Heart left ventricle (tissue), 13 donors: ENCODE results near the gene SETD2.

Experiments
- POLR2A ChIP-seq, 2 donors: fragments of 450-650 bp; IDR thresholded peaks; one replicate each; pipeline ENCODE4 v1.6.1; 2017; ENCODE audit warnings: antibody characterized with exemption in 2 of 2, mild to moderate bottlenecking in 2 of 2, moderate library complexity in 2 of 2
- TF ChIP-seq, protein P1 (sequence below), 12 donors: fragments of 200-600 bp; sonication (generic) in 4 of 12; IDR thresholded peaks; one replicate each; pipeline versions ENCODE4 v1.5.0 to v1.8.0; 2018 to 2022; ENCODE audit warnings: antibody characterized with exemption in 12 of 12, mild to moderate bottlenecking in 5 of 12
- donor health status: ischemic (EF 13 %, LVEDD 7.1; RV severe dilation, severe dysfunction).
- donor health status: DM: no; HTN: yes; CAD: no.
- donor health status: DM: no; HTN: no; CAD: no.
- donor health status: ischemic (EF 25% LVEDD 6.9; RV normal size, moderate dysfunction).
- donor health status: ischemic (EF 25% LVEDD 5.7; RV mildly dilated, moderate dysfunction).
- donor health status: ischemic (EF 35%, LVEDD 5.7; RV mildly dilated, moderate dysfunction).
- donor health status: nonischemic (EF 11% LVEDD 7.7; RV severe dilation, severe dysfunction).
- donor health status: DM: yes; HTN: yes; CAD: no.
- donor health status: PGD.
- donor health status: ischemic (EF 29% LVEDD 5.4; RV normal size, mild dysfunction).
- donor health status: nonischemic (EF 23%, LVEDD 6.1; RV moderate dilation, normal function).

DNA sequence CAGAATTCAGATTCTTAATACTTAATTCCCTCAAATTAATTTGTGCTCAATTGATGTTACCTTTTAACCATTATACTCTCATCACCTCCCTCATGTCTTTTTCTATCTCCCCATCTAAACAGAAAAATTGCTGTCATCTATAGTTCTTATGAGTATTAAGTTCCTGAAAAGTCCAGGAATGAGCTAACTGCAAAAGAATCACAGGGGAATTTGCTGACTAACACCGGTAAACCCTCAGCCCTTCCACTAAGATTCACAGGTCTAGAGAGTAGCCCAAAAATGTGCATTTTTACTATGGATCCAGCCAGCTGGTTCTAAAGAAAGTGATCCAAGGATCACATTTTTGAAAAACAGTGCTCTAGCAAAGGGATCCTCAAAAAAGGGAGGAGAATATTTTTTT lies 67.0 kb downstream of the SETD2 start:
- TF ChIP-seq, protein P1, sequence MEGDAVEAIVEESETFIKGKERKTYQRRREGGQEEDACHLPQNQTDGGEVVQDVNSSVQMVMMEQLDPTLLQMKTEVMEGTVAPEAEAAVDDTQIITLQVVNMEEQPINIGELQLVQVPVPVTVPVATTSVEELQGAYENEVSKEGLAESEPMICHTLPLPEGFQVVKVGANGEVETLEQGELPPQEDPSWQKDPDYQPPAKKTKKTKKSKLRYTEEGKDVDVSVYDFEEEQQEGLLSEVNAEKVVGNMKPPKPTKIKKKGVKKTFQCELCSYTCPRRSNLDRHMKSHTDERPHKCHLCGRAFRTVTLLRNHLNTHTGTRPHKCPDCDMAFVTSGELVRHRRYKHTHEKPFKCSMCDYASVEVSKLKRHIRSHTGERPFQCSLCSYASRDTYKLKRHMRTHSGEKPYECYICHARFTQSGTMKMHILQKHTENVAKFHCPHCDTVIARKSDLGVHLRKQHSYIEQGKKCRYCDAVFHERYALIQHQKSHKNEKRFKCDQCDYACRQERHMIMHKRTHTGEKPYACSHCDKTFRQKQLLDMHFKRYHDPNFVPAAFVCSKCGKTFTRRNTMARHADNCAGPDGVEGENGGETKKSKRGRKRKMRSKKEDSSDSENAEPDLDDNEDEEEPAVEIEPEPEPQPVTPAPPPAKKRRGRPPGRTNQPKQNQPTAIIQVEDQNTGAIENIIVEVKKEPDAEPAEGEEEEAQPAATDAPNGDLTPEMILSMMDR (IDR thresholded peaks at IDR 0.05): no peak
- no peak for TF ChIP-seq POLR2A (IDR thresholded peaks at IDR 0.05)
